ENCODE results near the gene ANXA6.
A peak's percentile ranks its signal among the peaks of the same experiment; 100 is the strongest.

ANXA6 gene

GRCh38 chr5:151106509-151106908, 51.1 kb downstream of the ANXA6 start:
- FAIRE-seq, result no peak
- no peak for DNase-seq (ENCODE audit: insufficient read length, low spot score)

DNA sequence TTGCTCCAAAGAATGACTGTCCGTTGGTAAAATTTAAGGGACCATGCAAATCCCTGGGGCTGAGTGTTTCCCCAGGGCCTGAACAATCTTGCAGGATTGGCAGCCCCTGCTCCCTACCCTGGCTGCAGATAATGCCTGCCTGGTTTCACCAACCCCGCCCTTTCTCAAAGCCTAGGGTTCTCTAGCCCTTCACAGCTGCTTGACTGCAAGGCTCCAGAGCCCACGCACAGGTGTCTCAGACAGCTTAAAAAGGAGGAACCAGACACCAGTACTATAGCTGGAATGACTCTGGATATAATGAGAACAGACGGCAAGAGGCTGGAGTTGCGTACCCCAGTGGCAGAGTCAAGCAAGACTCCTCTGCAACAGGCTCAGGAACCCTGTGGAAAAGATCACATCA, 51.5 kb downstream of the ANXA6 start:
- FAIRE-seq, result no peak
- no peak for DNase-seq (ENCODE audit: insufficient read length, low spot score)

DNA sequence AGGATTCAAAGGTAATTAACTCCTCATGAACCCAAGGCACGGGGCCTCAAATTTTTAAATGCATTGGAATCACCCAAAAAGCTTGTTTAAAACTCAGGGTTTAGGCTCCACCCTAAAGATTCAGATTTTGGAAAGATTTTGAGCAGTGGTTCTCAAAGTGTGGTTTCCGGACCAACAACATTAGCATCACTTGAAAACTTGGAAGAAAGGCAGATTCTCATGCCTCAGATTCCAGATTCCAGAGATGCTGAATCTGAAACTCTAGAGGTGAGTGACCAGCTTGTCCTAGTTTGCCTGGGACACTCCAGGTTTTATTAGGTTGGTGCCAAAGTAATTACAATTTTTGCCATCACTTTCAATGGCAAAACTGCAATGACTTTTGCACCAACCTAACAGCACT, 52.0 kb downstream of the ANXA6 start:
- DNase-seq (ENCODE audit: insufficient read length, low spot score), result no peak
- no peak for FAIRE-seq

DNA sequence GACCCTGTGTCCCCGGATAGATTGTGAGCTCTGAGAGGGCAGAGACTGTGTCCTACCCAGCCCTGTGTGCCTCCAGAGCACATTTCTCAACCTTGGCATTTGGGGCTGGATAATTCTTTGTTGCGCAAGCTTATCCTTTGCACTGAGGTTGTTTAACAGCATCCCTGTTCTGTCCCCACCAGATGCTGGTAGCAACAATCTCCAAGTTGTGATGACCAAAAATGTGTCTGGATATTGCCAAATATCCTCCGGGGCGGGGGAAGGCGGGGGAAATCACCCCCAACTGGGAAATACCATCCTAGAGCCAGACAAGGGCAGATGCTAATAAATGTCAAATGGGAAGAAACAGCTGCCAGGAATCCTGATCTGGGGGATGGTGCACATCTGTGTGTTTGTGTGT, 52.8 kb downstream of the ANXA6 start:
- no peak for DNase-seq (ENCODE audit: insufficient read length, low spot score)
- FAIRE-seq, result no peak

DNA sequence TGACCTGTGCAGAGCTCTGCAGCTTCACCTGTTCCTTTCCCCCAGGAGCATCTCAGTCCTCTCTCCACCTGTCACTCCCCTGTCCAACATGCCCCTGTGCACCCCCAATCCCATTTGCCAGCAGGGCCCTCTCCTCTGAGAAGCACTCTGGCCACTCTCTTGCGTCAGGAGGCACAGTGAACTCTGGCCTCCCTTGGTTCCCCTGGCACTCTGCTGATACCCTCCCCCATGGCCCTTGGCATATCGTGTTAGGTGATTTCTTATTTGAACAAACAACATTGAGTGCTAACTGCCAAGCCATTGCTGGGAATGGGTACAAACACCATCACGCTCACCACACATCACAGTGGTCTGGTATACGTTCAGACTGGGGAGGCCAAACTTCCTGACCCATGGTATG, 55.8 kb downstream of the ANXA6 start:
- FAIRE-seq, result peak; percentile 68

DNA sequence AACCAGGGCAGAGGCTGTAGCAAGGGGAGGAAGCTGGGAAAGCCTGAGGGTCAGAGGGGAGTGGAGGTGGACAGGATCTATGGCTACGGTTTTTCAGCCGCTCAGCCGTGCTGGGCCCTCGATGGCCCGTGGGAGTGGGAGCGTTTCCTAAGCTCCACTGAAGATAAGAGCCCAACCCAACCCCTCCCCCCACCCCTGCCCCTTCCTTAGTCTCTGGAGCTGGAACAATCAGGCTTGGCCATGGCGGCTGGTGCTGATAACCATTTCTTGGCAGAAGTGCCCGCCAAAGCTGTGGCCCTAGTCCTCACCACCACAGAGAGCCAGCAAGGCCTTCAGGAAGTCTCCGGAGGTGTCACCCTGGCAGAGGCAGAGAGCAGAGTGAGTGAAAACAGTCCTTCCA, 56.4 kb downstream of the ANXA6 start:
- DNase-seq (ENCODE audit: insufficient read length, low spot score) (no peak), FAIRE-seq (no peak)

More for the DNA sequence above, 55.8 kb downstream of the ANXA6 start:
- DNase-seq (ENCODE audit: insufficient read length, low spot score), result no peak

DNA sequence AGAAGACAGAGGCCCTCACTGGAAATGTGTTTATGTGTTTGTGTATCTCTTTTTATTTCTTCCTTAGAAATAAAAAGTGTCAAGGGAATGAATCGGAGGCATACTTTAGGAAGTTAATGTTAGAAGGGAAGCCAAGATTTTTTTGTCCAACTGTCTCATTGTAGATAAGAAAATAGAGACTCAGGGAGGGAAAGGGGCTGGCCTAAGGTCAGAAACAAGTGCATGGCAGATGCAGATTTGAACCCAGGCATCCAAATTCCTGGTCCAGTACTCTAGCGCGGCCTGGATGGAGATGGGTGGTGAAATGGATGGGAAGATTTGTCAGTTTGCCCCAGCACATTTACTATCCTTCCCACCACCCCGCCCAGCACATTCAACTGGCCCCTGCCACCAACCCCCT, 56.9 kb downstream of the ANXA6 start:
- DNase-seq (ENCODE audit: insufficient read length, low spot score), result no peak

GRCh38 chr5:151098768-151099121, 58.8 kb downstream of the ANXA6 start:
- FAIRE-seq, result no peak
- DNase-seq (ENCODE audit: insufficient read length, low spot score), result no peak

More for the DNA sequence above, 56.9 kb downstream of the ANXA6 start:
- FAIRE-seq, result no peak

DNA sequence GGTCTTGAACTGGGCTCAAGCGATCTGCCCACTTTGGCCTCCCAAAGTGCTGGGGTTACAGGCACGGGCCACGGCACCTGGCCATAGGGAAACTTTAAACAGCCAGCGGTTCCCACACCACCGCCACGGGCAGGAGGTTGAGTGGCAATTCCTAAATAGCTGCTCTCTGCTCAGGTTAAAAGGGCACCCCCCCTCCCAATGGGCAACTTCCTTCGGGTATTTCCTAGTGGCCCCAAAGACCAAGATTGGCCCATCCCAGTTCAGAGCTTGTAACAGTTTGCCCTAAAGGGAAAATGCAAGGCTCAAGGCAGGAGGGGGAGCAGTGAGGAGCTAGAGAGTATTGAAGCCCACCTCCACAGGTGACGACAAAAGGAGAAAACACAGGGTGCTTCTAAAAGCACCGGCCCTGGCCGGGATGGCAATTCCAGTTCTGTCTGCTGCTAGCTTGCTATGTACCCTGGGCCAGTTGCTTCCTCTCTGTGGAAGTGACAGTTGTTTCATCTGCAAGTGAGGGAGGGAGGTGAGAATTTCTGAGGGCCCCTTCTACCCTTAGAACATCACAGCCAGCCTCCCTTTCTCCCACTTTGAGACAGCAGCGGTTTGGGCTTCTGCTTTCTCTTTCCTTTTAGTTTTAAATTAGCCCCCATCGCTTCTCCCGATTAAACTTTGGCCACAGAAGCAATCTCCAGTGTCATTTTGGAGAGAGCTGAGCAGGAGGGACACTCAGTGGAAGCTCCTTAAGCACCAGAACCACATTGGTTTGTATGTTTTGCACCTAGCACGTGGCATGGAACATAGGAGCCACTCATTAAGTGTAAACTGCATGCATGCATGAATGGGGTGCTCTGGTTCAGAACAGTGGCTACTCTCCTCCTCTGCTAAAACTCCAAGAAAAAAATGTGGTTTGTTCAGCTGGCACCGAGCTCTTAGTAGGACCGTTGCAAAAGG, 59.5 kb downstream of the ANXA6 start:
- DNase-seq (ENCODE audit: insufficient read length, low spot score) (no peak), FAIRE-seq (no peak)

DNA sequence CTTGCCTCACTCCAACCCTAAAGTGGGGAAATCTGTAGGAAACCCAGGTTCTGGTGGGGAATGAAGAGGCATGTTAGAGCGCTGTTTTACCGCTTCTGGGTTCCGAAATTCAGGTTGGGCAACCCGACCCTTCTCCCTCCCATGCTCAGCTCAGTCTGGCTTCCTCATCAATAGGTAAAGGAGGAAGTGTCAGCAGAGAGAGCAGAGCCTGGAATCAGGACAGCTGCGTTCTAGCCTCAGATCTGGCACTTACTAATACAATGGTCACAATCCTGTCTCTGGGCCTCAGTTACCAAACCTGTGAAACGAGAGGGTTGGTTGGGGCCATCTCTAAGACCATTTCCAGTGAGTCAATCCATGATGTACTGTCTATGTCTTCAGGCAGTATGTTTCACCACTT, 60.5 kb downstream of the ANXA6 start:
- DNase-seq (ENCODE audit: insufficient read length, low spot score), result no peak
- no peak for FAIRE-seq

DNA sequence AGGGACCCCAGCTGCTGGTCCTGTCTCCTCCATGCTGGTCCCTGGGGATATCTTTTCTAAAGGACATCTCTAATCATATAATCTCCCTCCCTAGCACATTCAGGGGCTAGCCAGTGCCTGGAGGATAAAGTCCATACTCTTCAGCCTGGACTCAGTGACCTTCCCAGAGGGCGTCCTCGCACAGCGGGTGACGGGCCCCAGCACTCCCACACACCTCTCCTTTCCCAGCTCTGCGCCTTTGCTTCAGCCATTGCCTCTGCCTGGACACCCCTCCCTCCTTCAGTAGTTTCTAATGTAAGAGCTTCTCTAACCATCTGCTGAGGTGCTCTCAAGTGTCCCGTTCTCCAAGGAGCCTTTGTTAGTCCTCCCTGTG, 61.6 kb downstream of the ANXA6 start:
- FAIRE-seq (no peak), DNase-seq (ENCODE audit: insufficient read length, low spot score) (no peak)

DNA sequence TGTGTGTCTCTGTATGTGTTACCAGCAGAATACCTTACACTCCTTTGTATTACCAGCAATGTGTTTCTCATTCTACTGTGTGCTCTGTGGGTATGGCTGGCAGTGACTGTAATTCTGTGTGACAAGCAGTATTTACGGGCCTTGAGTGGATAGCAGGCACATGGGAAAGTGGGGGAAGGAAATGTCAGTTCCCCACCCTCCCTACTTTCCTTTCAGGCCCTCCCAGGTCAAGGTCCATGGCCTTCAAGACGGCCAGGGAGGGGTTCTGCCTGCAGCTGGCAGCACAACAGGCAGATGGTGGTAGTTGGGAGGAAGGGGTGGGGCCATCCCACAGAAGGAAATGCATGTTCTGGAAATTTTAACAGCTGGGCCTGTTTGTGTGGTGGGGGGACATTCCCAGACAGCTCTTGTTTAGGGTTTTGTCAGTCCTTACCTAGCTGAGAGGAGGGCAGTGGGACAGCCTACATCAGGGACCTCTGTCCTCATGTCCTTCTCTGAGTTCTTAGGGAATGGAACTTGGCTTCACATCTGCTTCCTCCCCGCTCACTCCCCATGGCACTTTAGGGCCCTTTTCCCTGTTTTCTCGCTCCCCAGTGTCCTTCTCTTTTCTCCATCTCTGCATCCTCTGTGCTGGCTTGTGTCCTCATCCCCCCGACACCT, 62.1 kb downstream of the ANXA6 start:
- DNase-seq (ENCODE audit: insufficient read length, low spot score) (no peak), FAIRE-seq (no peak)

- FAIRE-seq (no peak), DNase-seq (ENCODE audit: insufficient read length, low spot score) (no peak)
Measured at GRCh38 chr5:151094852-151095245, 62.7 kb downstream of the ANXA6 start.

GRCh38 chr5:151094030-151094851, 63.3 kb downstream of the ANXA6 start:
- no peak for DNase-seq (ENCODE audit: insufficient read length, low spot score)
- no peak for FAIRE-seq

GRCh38 chr5:151093476-151093889, 64.1 kb downstream of the ANXA6 start:
- DNase-seq (ENCODE audit: insufficient read length, low spot score) (peak; percentile 68), FAIRE-seq (no peak)

DNA sequence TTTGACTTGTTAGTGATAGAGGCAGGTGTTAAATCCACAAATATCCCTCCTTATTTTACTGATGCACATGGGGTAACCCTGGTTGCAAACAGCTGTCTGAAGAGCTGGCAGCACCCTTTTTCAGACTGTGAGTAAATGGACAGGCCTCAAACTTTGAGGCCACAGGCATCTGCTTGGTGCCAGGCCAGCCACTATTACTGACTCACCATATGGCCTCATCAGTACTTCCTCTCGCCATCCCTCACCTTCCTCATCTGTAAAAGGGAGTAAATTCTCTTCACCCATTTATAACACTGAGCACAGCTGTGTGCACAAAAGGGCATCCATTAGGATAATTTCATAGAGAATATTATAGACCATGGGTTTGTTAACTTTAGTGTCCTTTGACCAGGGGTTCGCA, 64.8 kb downstream of the ANXA6 start:
- DNase-seq (ENCODE audit: insufficient read length, low spot score), result no peak
- FAIRE-seq, result no peak

- FAIRE-seq, result no peak
- DNase-seq (ENCODE audit: insufficient read length, low spot score), result no peak
Measured at GRCh38 chr5:151089726-151090125, 67.9 kb downstream of the ANXA6 start.

- FAIRE-seq (no peak), DNase-seq (ENCODE audit: insufficient read length, low spot score) (no peak)
Measured at GRCh38 chr5:151088986-151089385, 68.6 kb downstream of the ANXA6 start.

DNA sequence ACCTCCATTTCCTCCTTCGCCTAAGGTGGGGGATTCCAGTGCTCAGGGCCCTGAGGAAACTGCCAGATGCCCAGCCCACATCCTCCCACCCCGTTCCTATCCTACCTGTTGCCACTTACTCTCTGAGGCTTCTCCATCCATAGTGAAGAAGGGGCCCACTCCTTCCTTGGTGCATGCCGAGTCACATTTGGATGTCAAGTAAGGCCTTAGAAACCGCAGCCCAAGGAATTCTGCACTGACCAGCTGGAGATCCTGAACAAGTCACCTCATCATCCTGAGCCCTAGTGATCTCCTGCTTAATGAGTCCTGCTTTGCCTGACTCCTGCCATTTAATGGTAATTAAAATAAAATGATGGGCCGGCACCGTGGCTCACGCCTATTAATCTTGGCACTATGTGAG, 70.1 kb downstream of the ANXA6 start:
- no peak for DNase-seq (ENCODE audit: insufficient read length, low spot score)

DNA sequence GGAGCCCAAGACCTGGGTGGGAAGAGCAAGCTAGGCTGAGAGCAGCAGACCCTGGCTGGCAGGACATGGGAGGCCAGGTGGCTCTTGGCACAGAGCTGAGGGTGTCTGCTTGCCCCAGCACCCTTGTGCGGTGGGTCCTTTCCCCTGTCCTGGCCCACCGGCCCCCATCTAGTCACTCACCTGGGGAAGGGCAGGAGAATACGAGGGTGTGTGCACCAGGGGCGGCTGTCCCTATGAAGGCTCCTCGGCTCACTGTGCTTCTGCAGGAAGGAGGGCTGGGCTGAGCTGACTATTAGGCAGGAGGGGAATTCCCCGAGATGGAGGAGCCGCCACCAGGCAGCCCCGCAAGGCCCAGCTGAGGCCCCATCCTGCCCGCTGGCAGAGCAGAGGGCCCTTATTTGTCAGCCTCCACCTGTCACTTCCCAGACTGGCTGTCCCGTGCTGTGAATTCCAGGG, 70.6 kb downstream of the ANXA6 start:
- FAIRE-seq, result no peak

More for the DNA sequence above, 70.1 kb downstream of the ANXA6 start:
- FAIRE-seq, result no peak

GRCh38 chr5:151086192-151086869, 71.2 kb downstream of the ANXA6 start:
- no peak for FAIRE-seq
- DNase-seq (ENCODE audit: insufficient read length, low spot score), result no peak

More for the DNA sequence above, 70.6 kb downstream of the ANXA6 start:
- no peak for DNase-seq (ENCODE audit: insufficient read length, low spot score)

All from HTR-8/SVneo (cell line).